GM19452 (cell line): ENCODE data around the gene SCCPDH.

Source experiments
- ATAC-seq: cut with Tn5 transposase; IDR thresholded peaks from one replicate; pipeline ENCODE4 v1.9.1; 2021; ENCODE audit not compliant: unreplicated experiment

The SCCPDH gene

GRCh38 chr1:246784621-246785493 is 60.6 kb downstream of the SCCPDH start:
- ATAC-seq: peak; percentile 47

- no peak for ATAC-seq
Observed at GRCh38 chr1:246785494-246786111, 61.4 kb downstream of the SCCPDH start.

GRCh38 chr1:246786606-246787238 is 62.5 kb downstream of the SCCPDH start:
- ATAC-seq: no peak

GRCh38 chr1:246787781-246788513 is 63.7 kb downstream of the SCCPDH start:
- no peak for ATAC-seq

GRCh38 chr1:246788895-246789338 is 64.7 kb downstream of the SCCPDH start:
- ATAC-seq: no peak

GRCh38 chr1:246789454-246790339 is 65.5 kb downstream of the SCCPDH start:
- ATAC-seq: no peak

GRCh38 chr1:246790364-246790763 is 66.2 kb downstream of the SCCPDH start:
- no peak for ATAC-seq

- no peak for ATAC-seq
Observed at GRCh38 chr1:246790833-246791232, 66.6 kb downstream of the SCCPDH start.

GRCh38 chr1:246791303-246791918 is 67.2 kb downstream of the SCCPDH start:
- ATAC-seq: no peak

GRCh38 chr1:246792603-246793002 is 68.4 kb downstream of the SCCPDH start:
- no peak for ATAC-seq

GRCh38 chr1:246793356-246793896 is 69.2 kb downstream of the SCCPDH start:
- no peak for ATAC-seq

GRCh38 chr1:246794048-246794827 is 70.0 kb downstream of the SCCPDH start:
- no peak for ATAC-seq

GRCh38 chr1:246794828-246795671 is 70.8 kb downstream of the SCCPDH start:
- ATAC-seq: no peak

GRCh38 chr1:246795906-246796694 is 71.9 kb downstream of the SCCPDH start:
- no peak for ATAC-seq

GRCh38 chr1:246797157-246797556 is 72.9 kb downstream of the SCCPDH start:
- ATAC-seq: no peak

- no peak for ATAC-seq
Observed at GRCh38 chr1:246797597-246797996, 73.4 kb downstream of the SCCPDH start.

GRCh38 chr1:246798107-246798506 is 73.9 kb downstream of the SCCPDH start:
- no peak for ATAC-seq
